Measurements from ENCODE around the gene PRDM16.
"Not testable (repeated sequence)": the region's sequence is repeated elsewhere in the genome, so short reads cannot be mapped to it uniquely, and the experiment has no call there.

Gene PRDM16

GRCh38 chr1:3162322-3162882 lies 93.4 kb downstream of the PRDM16 start:
- H3K9me3 ChIP-seq (ENCODE audit: insufficient read depth, low read depth, low read length), result no peaks in the 10 kb centered on the region
- H3K27me3 ChIP-seq (ENCODE audit: insufficient read depth, low read length), result no peaks in the 10 kb centered on the region
- H3K4me1 ChIP-seq (ENCODE audit: insufficient read depth, low read length), result no peaks in the 10 kb centered on the region
- no peaks in the 10 kb centered on the region for H3K36me3 ChIP-seq (ENCODE audit: insufficient read depth, low read length)
- H3K4me3 ChIP-seq (ENCODE audit: low read length), result no peak overlapping the region
- no peak overlapping the region for H3K9ac ChIP-seq (ENCODE audit: low read depth, low read length)
- WGBS, result 91% methylated on average over 27 of the region's 27 CpGs
- H3K27ac ChIP-seq (ENCODE audit: low read depth, low read length), result no peak overlapping the region

DNA sequence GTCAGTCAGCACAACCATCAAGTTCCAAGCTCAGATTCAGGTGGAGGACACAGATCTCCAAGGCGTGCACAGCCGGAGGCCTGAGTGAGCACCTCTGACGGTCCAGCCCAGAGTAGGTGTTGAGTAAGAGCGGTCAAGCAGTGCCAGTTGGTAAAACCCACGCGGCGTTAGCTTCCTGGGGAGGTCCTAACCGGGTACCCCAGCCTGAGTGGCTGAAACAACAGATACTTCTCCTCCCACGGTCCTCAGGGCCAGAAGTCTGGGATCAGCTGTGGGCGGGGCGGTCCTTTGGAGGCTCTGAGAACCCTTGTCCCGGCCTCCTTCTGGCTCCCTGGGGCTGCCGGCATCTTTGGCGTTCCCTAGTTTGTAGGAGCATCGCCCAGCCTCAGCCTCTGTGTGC lies 94.4 kb downstream of the PRDM16 start:
- Histone ChIP-seq H3K4me1 (ENCODE audit: insufficient read depth, low read length) (no peaks in the 10 kb centered on the region), H3K27me3 (ENCODE audit: insufficient read depth, low read length) (no peaks in the 10 kb centered on the region)
- WGBS, result 87% methylated on average over 15 of the region's 15 CpGs

GRCh38 chr1:3164671-3165070 lies 95.7 kb downstream of the PRDM16 start:
- no peaks in the 10 kb centered on the region for H3K36me3 ChIP-seq (ENCODE audit: insufficient read depth, low read length)
- H3K4me3 ChIP-seq (ENCODE audit: low read length), result no peak overlapping the region
- no peaks in the 10 kb centered on the region for H3K9me3 ChIP-seq (ENCODE audit: insufficient read depth, low read depth, low read length)
- no peak overlapping the region for H3K9ac ChIP-seq (ENCODE audit: low read depth, low read length)
- no peak overlapping the region for H3K27ac ChIP-seq (ENCODE audit: low read depth, low read length)
- H3K4me1 ChIP-seq (ENCODE audit: insufficient read depth, low read length), result no peaks in the 10 kb centered on the region
- no peaks in the 10 kb centered on the region for H3K27me3 ChIP-seq (ENCODE audit: insufficient read depth, low read length)
- 93% methylated on average over 21 of the region's 21 CpGs for WGBS

More for the DNA sequence above, 94.4 kb downstream of the PRDM16 start:
- H3K27ac ChIP-seq (ENCODE audit: low read depth, low read length), result no peak overlapping the region
- no peak overlapping the region for H3K9ac ChIP-seq (ENCODE audit: low read depth, low read length)
- no peak overlapping the region for H3K4me3 ChIP-seq (ENCODE audit: low read length)
- no peaks in the 10 kb centered on the region for H3K9me3 ChIP-seq (ENCODE audit: insufficient read depth, low read depth, low read length)
- H3K36me3 ChIP-seq (ENCODE audit: insufficient read depth, low read length), result no peaks in the 10 kb centered on the region

DNA sequence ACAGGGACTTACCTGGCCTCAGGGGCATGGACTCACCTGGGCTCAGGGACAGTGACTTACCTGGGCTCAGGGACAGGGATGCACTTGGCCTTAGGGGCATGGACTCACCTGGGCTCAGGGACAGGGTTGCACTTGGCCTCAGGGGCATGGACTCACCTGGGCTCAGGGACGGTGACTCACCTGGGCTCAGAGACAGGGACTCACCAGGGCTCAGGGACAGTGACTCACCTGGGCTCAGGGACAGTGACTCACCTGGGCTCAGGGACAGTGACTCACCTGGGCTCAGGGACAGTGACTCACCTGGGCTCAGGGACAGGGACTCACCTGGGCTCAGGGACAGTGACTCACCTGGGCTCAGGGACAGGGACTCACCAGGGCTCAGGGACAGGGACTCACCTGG lies 96.2 kb downstream of the PRDM16 start:
- 88% methylated on average over 1 of the region's 1 CpG for WGBS
- H3K27me3 ChIP-seq (ENCODE audit: insufficient read depth, low read length); H3K9ac ChIP-seq (ENCODE audit: low read depth, low read length); H3K9me3 ChIP-seq (ENCODE audit: insufficient read depth, low read depth, low read length); H3K4me3 ChIP-seq (ENCODE audit: low read length); H3K36me3 ChIP-seq (ENCODE audit: insufficient read depth, low read length); H3K27ac ChIP-seq (ENCODE audit: low read depth, low read length); H3K4me1 ChIP-seq (ENCODE audit: insufficient read depth, low read length): not testable (repeated sequence)

DNA sequence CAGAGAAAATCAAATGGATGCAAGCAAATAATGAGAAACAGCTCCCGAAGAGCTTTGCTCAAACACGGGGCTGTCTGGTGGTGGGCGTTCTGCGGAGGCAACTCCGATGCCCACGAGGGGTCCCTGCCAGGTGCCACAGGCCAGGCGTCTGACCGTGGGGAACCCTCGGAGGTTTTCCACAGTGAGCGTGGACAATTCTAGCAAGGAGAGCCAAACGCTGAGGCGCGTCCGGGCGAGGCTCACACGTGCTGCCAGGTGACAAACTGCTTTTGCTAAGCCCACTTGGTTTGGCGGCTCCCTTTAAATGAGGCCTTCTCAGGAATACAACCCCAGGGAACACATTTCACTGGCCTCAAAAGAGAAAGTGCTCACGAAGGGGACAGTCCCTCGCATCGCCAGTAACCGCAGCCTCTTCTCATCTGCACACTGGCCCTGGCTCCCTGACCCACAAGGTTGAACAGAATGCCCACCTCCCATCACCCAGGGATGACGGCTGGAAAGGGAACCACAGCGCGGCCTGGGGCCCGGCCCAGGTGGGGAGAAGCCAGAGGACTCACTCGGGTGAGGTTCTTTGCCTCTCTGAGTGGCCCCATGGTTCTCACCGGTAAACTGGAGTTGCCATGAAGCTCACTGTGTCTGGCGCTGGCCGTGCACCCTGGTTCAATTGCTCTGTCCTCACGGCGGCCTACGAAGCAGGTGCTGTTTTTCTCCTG lies 97.4 kb downstream of the PRDM16 start:
- Histone ChIP-seq H3K9ac (ENCODE audit: low read depth, low read length) (no peak overlapping the region), H3K27me3 (ENCODE audit: insufficient read depth, low read length) (no peaks in the 10 kb centered on the region), H3K4me1 (ENCODE audit: insufficient read depth, low read length) (peaks cover 5% of the 10 kb centered on the region; the same call in 1 of the 2 replicates), H3K36me3 (ENCODE audit: insufficient read depth, low read length) (no peaks in the 10 kb centered on the region), H3K9me3 (ENCODE audit: insufficient read depth, low read depth, low read length) (no peaks in the 10 kb centered on the region), H3K4me3 (ENCODE audit: low read length) (no peak overlapping the region), H3K27ac (ENCODE audit: low read depth, low read length) (no peak overlapping the region)
- WGBS, result 94% methylated on average over 32 of the region's 32 CpGs

GRCh38 chr1:3167255-3167654 lies 98.3 kb downstream of the PRDM16 start:
- no peaks in the 10 kb centered on the region for H3K27me3 ChIP-seq (ENCODE audit: insufficient read depth, low read length)
- H3K9ac ChIP-seq (ENCODE audit: low read depth, low read length), result no peak overlapping the region
- H3K27ac ChIP-seq (ENCODE audit: low read depth, low read length), result no peak overlapping the region
- no peaks in the 10 kb centered on the region for H3K9me3 ChIP-seq (ENCODE audit: insufficient read depth, low read depth, low read length)
- H3K4me1 ChIP-seq (ENCODE audit: insufficient read depth, low read length), result peaks cover 5% of the 10 kb centered on the region; the same call in 1 of the 2 replicates
- WGBS, result 85% methylated on average over 14 of the region's 14 CpGs
- no peaks in the 10 kb centered on the region for H3K36me3 ChIP-seq (ENCODE audit: insufficient read depth, low read length)
- H3K4me3 ChIP-seq (ENCODE audit: low read length), result no peak overlapping the region

GRCh38 chr1:3168678-3169077 lies 99.7 kb downstream of the PRDM16 start:
- 90% methylated on average over 8 of the region's 8 CpGs for WGBS
- Histone ChIP-seq H3K4me3 (ENCODE audit: low read length) (no peak overlapping the region), H3K36me3 (ENCODE audit: insufficient read depth, low read length) (no peaks in the 10 kb centered on the region), H3K9me3 (ENCODE audit: insufficient read depth, low read depth, low read length) (no peaks in the 10 kb centered on the region), H3K4me1 (ENCODE audit: insufficient read depth, low read length) (peaks cover 5% of the 10 kb centered on the region; the same call in 1 of the 2 replicates), H3K9ac (ENCODE audit: low read depth, low read length) (no peak overlapping the region), H3K27me3 (ENCODE audit: insufficient read depth, low read length) (no peaks in the 10 kb centered on the region), H3K27ac (ENCODE audit: low read depth, low read length) (no peak overlapping the region)

DNA sequence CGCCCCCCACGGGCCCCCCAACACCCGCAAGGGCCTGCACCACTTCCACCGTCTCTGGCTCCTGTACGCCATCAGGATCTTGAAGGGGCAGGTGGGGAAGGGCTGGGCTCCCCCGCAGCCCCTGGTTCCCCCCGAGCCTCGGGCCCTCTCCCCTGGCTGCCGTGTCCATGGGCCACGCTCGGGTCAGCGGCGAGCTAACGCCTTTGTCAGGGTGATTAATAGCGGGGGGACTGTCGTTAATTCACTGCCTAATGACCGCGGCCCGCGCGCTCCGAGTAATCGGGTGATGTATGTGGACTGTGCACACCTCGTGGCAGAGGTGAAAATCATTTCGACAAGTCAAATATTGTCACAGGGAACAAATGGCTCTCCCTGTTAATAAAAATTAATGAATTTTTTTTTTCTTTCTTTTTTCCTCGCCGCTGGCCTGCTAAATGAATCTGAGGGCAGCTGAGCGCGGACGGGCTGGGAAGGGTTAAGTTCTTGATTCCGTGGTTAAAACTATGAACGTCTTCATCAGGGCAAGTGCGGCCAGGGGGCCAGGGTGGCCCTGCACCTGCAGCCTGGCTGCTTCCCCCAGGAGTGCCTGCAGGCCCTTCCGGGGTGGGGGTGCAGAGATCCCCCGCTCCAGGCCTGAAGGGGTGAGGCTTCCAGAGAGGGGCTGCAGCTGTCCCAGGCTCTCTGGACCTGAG lies 100.8 kb downstream of the PRDM16 start:
- Histone ChIP-seq H3K27me3 (ENCODE audit: insufficient read depth, low read length) (no peaks in the 10 kb centered on the region), H3K9ac (ENCODE audit: low read depth, low read length) (no peak overlapping the region), H3K4me3 (ENCODE audit: low read length) (no peak overlapping the region), H3K4me1 (ENCODE audit: insufficient read depth, low read length) (peaks cover 5% of the 10 kb centered on the region; the same call in 1 of the 2 replicates), H3K27ac (ENCODE audit: low read depth, low read length) (no peak overlapping the region), H3K36me3 (ENCODE audit: insufficient read depth, low read length) (no peaks in the 10 kb centered on the region), H3K9me3 (ENCODE audit: insufficient read depth, low read depth, low read length) (no peaks in the 10 kb centered on the region)
- 93% methylated on average over 35 of the region's 35 CpGs for WGBS

DNA sequence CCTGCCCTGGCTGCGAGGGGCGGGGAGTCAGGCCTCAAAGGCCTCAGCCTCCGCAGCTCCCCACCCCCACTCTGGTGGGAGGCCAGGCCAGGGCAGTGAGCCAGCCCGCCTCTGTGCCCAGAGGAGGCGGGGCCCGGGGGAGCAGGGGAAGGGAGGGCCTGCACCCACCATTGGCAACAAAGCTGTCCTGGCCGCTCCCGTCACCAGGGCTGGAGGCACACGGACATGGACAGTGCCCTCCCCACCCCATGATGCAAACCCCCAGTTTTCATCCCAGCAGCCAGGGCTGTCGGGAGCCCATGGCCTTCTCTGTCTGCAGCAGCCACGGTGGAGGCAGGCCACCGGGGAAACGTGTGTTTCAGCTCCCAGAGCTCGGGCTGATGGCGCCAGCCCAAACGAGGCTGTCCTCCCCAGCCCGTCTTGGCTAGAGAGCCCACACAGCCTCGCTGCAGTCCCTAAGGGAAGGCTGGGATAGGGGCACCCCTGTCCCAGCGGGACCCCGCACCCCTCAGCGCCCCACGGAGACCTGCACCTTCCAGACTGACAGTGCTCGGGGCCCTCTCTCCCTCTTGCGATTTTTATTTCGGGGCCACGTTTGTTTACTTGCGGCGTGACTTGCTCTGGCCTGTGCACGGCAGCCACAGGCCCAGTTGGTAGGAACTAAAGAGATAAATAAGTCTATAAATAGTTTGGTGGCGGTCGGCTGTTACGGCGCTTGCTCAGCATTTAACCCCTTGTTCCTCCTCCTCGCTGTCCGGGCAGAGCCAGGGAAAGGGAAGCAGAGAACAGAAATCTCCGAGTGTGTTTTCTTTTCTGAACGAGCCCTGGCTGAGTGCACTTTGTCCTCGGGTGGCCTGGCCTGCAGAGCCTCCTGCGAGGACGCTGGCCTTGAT lies 101.8 kb downstream of the PRDM16 start:
- Histone ChIP-seq H3K9me3 (ENCODE audit: insufficient read depth, low read depth, low read length) (no peaks in the 10 kb centered on the region), H3K4me3 (ENCODE audit: low read length) (no peak overlapping the region), H3K27ac (ENCODE audit: low read depth, low read length) (no peak overlapping the region), H3K27me3 (ENCODE audit: insufficient read depth, low read length) (no peaks in the 10 kb centered on the region), H3K9ac (ENCODE audit: low read depth, low read length) (no peak overlapping the region), H3K4me1 (ENCODE audit: insufficient read depth, low read length) (peaks cover 5% of the 10 kb centered on the region; the same call in 1 of the 2 replicates), H3K36me3 (ENCODE audit: insufficient read depth, low read length) (no peaks in the 10 kb centered on the region)
- 86% methylated on average over 40 of the region's 40 CpGs for WGBS

DNA sequence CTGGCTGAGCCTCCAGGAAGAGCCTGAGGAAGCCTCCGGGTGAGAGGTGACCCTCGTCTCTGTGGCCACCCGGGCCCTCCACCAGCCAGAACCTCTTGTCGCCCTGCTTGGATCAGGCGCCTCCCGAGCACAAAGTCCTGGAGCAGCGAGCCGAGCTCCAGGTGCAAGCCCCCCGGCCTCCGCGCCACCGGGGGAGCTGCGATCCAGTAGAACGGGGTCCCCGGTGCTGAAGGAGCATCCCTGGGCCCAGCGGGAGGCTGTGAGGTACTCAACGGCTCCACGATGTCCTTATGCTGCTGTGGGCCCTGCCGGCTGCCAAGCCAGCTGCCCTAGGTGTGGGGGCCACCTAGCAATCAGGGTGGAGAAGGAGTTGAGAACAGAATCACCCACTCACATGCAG lies 102.8 kb downstream of the PRDM16 start:
- Histone ChIP-seq H3K4me3 (ENCODE audit: low read length) (no peak overlapping the region), H3K27me3 (ENCODE audit: insufficient read depth, low read length) (no peaks in the 10 kb centered on the region), H3K4me1 (ENCODE audit: insufficient read depth, low read length) (peaks cover 5% of the 10 kb centered on the region; the same call in 1 of the 2 replicates), H3K9me3 (ENCODE audit: insufficient read depth, low read depth, low read length) (no peaks in the 10 kb centered on the region), H3K36me3 (ENCODE audit: insufficient read depth, low read length) (no peaks in the 10 kb centered on the region), H3K27ac (ENCODE audit: low read depth, low read length) (no peak overlapping the region), H3K9ac (ENCODE audit: low read depth, low read length) (no peak overlapping the region)
- WGBS, result 94% methylated on average over 19 of the region's 19 CpGs

Measured in HUES64 (cell line).